Measurements from ENCODE around the gene NKX1-2.

Gene NKX1-2

GRCh38 chr10:124478515-124478914 is 28.7 kb upstream of the NKX1-2 start:
- no peak for DNase-seq (ENCODE audit: low spot score)
- TF ChIP-seq, protein P1, sequence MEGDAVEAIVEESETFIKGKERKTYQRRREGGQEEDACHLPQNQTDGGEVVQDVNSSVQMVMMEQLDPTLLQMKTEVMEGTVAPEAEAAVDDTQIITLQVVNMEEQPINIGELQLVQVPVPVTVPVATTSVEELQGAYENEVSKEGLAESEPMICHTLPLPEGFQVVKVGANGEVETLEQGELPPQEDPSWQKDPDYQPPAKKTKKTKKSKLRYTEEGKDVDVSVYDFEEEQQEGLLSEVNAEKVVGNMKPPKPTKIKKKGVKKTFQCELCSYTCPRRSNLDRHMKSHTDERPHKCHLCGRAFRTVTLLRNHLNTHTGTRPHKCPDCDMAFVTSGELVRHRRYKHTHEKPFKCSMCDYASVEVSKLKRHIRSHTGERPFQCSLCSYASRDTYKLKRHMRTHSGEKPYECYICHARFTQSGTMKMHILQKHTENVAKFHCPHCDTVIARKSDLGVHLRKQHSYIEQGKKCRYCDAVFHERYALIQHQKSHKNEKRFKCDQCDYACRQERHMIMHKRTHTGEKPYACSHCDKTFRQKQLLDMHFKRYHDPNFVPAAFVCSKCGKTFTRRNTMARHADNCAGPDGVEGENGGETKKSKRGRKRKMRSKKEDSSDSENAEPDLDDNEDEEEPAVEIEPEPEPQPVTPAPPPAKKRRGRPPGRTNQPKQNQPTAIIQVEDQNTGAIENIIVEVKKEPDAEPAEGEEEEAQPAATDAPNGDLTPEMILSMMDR (IDR thresholded peaks at IDR 0.05; ENCODE audit: borderline replicate concordance, control extremely low read depth, extremely low read depth, insufficient read depth, missing control alignments): no peak
- in situ Hi-C loops (cut with MboI; ENCODE audit: low sequenced_read_pairs, unreplicated experiment): no loop called here

- TF ChIP-seq, protein P1 (IDR thresholded peaks at IDR 0.05; ENCODE audit: borderline replicate concordance, control extremely low read depth, extremely low read depth, insufficient read depth, missing control alignments): no peak
- DNase-seq (ENCODE audit: low spot score): no peak
Measured at GRCh38 chr10:124477614-124478363, 28.0 kb upstream of the NKX1-2 start.

GRCh38 chr10:124476043-124476725 is 26.3 kb upstream of the NKX1-2 start:
- in situ Hi-C loops (cut with MboI; ENCODE audit: low sequenced_read_pairs, unreplicated experiment): no loop called here
- TF ChIP-seq, protein P1 (IDR thresholded peaks at IDR 0.05; ENCODE audit: borderline replicate concordance, control extremely low read depth, extremely low read depth, insufficient read depth, missing control alignments): no peak
- DNase-seq (ENCODE audit: low spot score): no peak

More at GRCh38 chr10:124477614-124478363, 28.0 kb upstream of the NKX1-2 start:
- in situ Hi-C loops (cut with MboI; ENCODE audit: low sequenced_read_pairs, unreplicated experiment): no loop called here

- DNase-seq (ENCODE audit: low spot score): no peak
Measured at GRCh38 chr10:124474514-124475070, 24.8 kb upstream of the NKX1-2 start.

GRCh38 chr10:124473070-124473469 is 23.2 kb upstream of the NKX1-2 start:
- TF ChIP-seq, protein P1 (IDR thresholded peaks at IDR 0.05; ENCODE audit: borderline replicate concordance, control extremely low read depth, extremely low read depth, insufficient read depth, missing control alignments): no peak
- in situ Hi-C loops (cut with MboI; ENCODE audit: low sequenced_read_pairs, unreplicated experiment): no loop called here
- DNase-seq (ENCODE audit: low spot score): no peak

More at GRCh38 chr10:124474514-124475070, 24.8 kb upstream of the NKX1-2 start:
- in situ Hi-C loops (cut with MboI; ENCODE audit: low sequenced_read_pairs, unreplicated experiment): no loop called here
- TF ChIP-seq, protein P1 (IDR thresholded peaks at IDR 0.05; ENCODE audit: borderline replicate concordance, control extremely low read depth, extremely low read depth, insufficient read depth, missing control alignments): no peak

DNA sequence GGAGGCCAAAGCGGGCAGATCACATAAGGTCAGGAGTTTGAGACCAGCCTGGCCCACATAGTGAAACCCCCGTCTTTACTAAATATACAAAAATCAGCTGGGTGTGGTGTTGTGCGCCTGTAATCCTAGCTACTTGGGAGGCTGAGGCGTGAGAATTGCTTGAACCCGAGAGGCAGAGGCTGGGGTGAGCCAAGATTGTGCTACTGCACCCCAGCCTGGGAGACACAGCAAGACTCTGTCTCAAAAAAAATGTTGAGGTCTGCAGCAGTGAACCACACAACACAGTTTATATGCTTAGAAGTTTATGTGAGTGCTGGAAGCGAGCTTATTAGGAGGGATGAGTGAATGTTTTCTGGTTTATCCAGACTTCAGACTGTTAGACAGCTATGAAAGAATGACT is 22.2 kb upstream of the NKX1-2 start:
- no peak for DNase-seq (ENCODE audit: low spot score)
- TF ChIP-seq, protein P1 (IDR thresholded peaks at IDR 0.05; ENCODE audit: borderline replicate concordance, control extremely low read depth, extremely low read depth, insufficient read depth, missing control alignments): no peak
- in situ Hi-C loops (cut with MboI; ENCODE audit: low sequenced_read_pairs, unreplicated experiment): no loop called here
